Retina (tissue), 1 donor: ENCODE measurements around the gene F2.

Experiments used
- DNase-seq: peaks from one replicate; pipeline ENCODE4 v3.0.0-alpha.2; 2016

Gene F2

DNA sequence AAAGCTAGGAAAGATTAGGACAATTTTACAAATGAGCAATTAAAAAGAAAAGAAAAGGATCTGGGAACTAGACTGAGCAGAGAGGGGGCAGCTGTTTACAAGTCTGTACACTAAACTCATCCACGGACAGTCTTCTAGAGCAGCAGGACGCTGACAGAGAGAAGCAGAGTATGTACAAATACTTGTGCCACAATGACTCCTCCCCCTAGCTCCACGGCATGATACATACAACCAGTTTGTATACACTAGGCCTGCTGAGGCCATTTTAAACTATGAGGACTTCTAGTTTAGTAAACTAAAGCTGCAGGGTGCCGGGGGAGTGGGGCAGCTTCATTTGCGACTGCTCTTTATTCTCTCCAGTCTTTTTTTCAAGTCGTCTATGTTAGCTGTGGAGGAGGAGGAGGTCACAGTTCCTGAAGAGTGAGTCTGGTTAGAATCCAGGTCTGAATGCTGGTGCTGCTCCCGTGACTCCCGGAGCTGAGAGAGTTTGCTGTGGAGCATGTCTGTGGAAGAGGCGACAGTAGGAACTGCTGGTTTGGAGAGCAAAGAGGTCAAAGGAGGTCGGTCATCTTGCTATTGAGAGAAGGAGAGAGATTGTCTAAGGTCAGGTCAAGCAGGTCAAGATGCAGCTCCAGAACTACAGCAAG, 24.8 kb downstream of the F2 start:
- no peak for DNase-seq

DNA sequence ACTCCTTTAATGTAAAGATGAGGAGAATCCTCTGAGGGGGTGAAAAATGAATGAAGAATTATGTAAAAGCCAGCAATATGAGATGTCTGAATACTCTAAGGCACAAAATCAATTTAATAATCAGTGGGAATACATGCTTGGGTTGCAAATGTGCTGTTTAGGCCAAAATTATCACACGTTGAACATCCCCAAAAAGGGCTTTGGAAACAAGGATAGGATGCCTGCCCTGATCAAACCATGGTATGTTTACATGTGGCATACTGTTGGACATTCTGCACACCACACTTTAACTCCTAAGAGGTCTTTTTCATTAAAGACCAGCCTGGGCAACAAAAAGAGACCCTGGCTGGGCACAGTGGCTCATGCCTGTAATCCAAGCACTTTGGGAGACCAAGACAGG, 26.3 kb downstream of the F2 start:
- no peak for DNase-seq

DNA sequence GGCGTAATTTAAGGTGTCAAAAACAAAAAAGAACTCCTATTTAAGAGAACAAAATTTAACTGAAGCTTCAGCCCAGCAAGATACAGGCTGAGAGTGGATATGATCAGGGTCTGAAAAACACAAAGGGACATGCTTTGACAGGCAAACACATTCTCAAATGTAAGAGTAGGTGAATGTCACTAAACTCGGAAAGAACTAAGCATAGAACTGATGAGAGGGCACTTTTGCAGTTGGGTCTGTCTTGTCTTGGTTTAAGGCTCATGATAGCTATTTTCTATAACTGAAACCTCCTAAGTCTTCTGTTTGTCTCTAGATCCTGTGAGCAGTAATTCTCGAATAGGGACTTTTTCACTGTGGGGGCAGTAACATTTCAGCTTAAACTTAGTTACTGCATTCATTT, 27.0 kb downstream of the F2 start:
- no peak for DNase-seq

DNA sequence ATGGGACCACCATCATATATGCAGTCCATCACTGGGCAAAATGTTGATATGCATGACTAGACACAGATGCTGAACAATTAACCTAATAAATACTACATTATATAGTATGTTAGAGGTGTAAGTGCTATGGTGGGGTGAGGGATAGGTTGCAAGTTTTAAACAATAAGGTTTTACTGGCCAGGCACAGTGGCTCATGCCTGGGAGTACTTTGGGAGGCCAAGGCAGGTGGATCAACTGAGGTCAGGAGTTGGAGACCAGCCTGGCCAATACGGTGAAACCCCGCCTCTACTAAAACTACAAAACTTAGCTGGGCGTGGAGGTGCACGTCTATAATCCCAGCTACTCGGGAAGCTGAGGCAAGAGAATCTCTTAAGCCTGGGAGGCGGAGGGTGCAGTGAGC, 28.1 kb downstream of the F2 start:
- no peak for DNase-seq

DNA sequence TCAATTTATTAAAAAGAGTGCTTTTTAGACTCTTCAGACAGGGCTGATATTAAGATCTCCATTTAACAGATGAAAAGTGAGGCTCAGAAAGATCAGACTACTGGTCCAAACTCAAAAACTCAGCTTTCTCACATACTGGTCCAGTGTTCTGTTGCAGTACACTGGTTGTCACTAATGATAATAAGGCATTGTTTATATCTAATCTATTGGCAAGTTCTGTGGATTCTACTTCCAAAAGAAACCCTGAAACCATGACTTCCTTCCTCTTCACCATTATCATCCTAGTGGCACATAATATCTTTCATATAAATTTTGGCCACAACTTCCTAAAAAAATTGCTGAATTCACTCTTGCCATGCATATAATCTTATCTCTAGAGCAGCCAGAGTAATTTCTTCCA, 36.9 kb downstream of the F2 start:
- DNase-seq: no peak

DNA sequence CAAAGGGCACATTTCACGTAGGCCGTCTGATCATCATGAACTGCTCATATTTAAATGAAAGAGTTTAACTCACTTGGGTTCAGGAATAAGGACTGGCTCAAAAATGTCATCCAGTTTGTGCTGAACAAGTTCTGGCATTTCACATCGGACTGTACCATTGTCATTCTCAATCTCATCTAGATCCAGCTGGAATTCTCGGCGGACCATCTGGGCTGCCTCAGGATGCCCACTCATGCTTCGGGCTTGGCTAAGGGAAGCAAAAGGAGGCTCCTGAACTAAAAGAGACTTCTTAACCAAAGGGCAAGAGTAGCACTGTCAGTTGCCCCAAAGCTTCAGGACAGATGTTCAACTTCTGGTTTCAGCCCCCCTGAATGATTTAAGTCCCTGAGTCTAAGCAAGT, 40.2 kb downstream of the F2 start:
- DNase-seq: no peak

DNA sequence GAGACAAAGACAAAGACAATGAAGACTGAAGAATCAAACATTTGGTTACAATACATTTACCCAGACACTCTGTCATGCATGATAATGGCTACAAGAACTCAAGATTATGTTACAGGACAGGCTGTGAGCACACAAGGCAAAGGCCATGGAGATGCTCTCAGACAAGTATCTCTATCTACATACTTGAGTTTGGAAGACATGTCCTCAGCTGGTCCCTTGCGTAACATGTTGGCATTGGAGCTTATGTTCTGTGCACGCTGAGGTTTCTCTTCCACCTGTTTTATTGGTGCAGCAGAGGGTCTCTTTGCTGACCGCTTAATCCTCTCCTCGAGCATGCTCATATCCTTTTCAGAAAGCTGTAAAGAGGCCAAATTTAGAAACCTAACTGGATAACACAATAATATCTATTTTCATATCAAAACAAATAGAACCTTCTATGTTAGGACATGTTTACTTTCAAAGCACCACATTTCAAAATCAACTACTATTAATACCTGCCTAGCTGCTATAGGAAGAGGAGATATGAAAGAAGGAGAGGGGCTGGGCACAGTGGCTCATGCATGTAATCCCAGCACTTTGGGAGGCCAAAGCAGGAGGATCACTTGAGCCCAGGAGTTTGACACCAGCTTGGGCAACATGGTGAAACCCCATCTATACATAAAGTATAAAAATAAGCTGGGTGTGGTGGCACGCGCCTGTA, 41.6 kb downstream of the F2 start:
- no peak for DNase-seq

DNA sequence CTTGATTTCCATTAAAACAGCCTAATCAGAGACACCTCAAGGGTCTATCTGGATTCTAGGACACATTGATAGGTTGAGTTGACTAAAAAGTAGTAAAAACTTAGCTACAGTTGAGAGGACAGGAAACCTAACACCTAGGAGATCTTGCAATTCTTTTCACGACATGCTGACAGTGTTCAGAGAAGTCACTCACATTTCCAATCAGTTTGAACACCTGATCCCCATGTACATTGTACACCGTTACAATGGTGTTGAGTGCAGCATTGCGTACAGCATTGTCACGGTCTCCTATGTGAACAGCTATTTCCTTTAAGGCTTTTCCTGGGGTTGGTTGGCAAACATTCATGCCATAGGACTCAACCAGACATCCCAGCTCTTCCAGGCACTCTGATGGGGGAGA, 42.8 kb downstream of the F2 start:
- no peak for DNase-seq

DNA sequence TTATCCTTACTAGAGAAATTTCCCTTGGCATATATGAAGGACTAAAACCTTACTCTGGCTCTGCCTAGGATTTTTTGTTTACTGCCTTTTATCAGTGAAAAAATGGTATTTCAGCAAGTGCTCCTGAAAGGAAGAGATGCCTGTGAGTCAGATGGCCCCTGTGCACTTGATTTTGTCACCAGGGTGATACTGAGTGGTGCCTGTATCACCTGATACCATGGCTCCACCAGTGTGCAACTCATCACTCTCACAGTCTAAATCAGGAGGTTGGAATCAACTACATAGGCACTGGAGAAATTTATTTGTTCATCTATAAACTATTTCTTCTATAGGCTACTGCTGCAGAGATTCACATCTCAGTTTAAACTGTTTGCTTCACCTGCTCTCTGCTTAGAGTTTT, 43.2 kb downstream of the F2 start:
- DNase-seq: no peak

DNA sequence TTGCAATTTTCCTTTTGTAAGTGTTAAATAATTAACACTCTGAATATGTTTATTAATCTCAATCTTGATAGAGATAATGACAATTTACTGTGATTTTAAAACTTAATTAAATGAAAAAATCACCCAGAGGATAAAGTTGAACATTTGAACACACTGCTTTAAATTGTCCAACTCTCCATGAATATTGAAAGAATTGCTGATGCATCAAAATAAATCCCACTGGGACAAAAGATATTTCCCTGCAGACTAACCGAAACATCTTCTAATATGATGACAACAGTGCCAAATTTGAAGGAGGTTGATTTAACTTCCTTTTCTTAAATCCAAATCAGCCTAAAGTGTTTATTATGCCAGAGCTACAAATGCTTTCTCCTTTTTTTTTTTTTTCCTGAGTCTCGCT, 47.6 kb downstream of the F2 start:
- DNase-seq: no peak

DNA sequence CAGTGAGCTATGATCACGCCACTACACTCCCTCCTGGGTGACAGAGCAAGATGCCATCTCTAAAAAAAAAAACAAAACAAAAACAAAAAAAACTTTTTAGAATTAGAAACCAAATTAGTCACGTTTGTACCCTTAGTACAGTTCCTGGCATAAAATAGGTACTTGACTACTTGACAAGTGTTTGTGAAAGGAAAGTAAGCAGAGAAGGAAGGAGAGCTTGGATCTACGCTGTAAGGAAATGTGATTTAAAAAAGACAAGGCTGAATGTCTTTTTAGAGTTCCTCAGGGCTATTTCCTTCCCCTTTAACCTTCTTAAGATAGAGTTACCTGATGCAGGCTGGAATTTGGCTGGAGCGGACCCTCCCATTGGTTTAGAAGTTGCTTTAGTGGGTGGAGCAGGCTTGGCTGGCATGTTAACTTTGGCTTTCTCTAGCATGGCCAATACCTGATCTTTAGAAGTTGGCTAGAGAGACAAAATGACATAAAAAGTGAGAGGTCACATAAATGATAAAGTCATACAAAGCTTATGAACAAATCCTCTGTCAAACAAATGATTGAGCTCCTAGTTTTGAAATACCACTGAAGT, 50.7 kb downstream of the F2 start:
- DNase-seq: no peak

DNA sequence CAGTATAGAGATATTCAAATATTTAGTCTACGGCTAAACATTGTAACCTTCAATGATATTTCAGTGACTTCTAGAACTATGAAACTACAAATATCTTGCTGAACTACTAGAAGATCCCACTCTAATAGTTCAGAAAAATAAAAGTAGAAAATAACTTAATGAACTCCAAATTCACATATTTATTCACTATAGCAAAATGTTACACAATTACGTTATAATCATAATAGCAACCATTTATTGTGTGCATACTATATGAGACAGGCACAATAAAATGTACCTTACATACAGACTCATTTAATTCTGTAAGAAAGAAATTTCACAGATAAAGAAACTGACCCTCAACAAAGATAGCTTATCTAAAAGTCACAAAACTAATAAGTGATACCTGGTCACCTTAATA, 57.9 kb downstream of the F2 start:
- no peak for DNase-seq

DNA sequence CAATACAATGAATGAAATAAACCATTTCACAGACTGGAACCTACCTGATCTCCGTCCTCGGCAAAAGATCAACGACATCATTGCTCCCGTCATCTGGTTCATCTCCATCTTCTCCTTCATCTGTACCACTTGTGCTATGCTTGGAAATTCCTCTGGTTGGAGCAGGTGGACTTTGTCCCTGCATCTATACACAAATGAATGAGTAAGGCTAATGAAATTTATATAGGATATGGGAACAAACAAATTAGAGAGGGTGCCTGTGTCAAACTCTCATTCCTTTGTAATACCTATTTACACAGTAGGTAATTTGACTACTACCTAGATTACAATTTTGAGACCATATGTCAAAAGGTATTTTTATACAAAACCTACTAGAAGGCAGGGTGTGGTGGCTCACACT, 59.4 kb downstream of the F2 start:
- no peak for DNase-seq
